NCI-H2081 (cell line): ENCODE results near the gene DNAJB5.
"Not testable (repeated sequence)": the region's sequence is repeated elsewhere in the genome, so short reads cannot be mapped to it uniquely, and the experiment has no call there.

Source experiments
- DNase-seq, 2 experiments: peaks; one replicate each; lab custom pipeline; 2025; lab: John Stamatoyannopoulos, UW

The DNAJB5 gene

DNA sequence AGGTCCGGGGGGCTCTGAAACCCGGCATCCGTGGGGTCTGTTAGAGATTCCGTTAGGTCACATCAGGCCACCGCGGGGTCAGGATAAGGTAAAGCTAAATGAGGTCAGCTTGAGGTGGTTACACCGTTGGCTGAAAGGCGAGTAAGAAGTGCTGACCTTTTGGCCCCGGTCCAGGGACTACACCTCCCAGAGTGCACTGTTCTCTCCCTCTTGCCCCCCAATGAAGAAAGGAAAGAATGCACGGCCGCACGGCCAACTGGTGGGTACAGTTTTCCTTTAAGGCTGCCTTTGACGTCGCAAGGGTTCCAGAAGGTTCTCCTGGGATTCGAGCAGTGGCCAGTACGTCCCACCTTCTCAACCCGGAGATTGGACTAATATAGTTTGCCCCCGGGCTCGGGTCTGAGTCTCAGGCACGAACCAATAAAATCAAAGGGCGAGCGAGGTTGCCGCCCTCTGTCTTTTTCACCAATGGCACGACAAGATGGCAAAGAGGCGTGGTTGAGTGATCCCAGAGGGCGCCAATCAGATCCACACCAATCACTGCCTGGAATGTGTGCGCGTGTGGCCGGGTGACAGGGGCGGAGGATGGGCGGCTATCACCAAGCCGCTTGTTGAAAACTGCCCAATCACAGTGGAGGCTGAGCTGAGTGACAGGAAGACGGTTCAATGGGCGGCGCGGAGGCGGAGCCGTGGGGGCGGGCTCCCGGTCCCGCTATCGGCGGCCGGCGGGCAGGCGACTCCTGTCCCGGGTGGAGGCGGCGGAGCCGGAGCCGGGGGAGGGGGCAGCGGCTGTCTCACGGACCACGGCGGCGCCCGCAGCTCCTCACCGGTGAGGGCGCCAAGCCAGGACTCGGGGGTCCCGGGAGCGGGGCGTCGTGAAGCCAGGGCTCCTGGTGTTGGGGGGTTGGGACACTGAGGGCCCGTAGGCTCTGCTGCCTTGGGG lies at the start of gene DNAJB5:
DNAJB5 (plus strand) TSS at position 743 of the 943 bp plus-strand sequence. CDS start 886 bp downstream, outside the sequence.
- peak; percentile 99 to 100 for DNase-seq

DNA sequence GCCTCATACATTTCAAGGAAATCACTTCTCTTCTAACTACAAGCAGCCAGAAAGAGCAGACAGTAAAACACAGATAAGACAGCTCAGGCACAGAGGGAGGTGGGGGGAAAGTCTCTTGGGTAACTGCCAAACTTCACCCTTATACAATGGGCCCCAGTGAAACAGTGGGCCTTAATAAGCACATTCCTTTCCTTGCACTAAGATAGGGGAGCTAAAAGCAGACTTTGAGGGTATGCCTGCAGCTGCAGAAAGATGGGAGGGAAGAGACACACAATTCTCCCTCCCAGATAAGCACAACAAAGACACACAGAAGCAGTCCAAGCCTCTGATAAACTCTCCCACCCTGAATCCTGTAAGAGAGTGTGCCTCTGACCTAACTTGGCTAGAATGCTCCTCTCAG lies 49.6 kb upstream of the DNAJB5 start:
- not testable (repeated sequence) for DNase-seq

- no peak for DNase-seq
Observed at GRCh38 chr9:34948451-34948850, 41.1 kb upstream of the DNAJB5 start.

DNA sequence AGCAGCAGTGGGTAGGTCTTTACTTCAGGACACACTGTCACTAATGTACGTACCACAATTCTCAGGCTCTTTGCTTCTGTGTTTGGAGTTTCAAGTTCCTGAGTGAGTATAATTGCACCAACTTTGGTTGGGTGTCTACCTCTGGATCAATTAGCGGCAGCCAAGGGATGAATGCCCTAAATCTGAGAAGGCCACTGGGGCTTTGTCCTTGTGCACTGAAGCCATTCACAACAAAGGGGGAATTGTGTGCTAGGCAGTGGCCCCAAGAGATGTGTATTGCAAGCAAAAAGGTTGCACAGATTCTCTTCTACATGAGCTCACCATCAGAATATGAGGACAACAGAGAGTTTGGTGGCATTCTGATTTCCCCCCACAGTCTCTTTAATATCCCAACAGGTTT lies 35.3 kb upstream of the DNAJB5 start:
- DNase-seq, result no peak

DNA sequence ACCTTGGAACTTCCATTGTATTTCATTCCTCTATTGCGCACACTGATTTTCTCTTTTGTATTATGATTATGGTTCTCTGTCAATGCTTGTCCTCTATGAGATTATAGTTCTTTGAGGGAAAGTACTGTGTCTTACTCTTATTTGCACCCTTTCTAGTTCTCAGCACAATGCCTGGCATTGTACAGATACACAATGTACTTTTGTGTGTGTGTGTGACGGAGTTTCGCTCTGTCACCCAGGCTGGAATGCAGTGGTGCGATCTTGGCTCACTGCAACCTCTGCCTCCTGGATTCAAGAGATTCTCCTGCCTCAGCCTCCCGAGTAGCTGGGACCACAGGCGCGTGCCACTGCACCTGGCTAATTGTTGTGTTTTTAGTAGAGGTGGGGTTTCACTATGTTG lies 33.5 kb upstream of the DNAJB5 start:
- DNase-seq, result not testable (repeated sequence)

- no peak for DNase-seq
Observed at GRCh38 chr9:34956648-34957047, 32.9 kb upstream of the DNAJB5 start.

DNA sequence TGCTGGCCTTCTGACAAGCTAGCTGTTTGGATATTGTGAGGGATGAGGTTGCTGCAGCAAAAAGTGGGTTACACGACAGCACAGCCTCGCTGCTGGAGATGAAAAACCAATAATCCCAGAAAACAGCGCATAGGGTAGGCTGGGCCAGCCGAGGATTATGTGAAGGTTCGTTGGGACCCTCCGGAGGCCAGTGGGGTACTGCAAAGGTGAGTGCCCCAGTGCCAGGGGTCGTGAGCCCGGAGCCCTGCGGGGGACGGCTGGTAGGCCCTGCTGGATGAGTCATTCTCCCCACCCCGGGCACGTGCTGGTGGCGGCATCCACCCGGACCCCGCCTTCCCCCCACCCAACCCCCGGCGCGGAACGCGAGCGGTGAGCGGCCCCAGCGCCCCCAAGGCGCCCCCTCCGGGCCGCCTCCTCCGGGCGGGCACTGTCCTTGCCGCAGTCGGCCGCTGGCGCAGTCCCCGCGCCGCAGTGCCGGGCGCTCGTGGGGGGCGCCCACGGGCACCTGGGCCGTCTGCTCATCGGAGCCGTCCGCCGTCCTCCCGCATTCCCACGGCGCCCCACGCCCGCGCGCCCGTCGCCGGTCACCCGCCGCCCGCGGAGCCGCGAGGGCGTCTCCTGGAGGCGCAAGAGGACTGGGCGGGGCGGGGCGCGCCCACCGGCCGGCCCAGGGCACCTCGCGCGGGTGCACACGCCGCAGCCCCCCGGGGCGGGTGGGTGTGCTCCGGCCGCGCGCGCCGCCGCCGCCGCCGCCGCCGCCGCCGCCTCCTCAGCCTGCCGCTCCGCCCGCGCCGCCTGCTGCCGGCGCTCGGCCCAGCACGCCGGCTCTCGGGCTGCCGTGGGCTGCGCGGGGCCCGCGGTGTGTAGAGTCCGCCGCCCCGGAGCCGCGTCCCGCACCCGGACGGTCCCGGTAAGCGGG lies 31.8 kb upstream of the DNAJB5 start, which contains the start of gene PHF24:
PHF24 (plus strand) TSS at position 794 of the 919 bp plus-strand sequence. CDS start 13,014 bp downstream, outside the sequence.
- peak; percentile 24 to 26 for DNase-seq

DNA sequence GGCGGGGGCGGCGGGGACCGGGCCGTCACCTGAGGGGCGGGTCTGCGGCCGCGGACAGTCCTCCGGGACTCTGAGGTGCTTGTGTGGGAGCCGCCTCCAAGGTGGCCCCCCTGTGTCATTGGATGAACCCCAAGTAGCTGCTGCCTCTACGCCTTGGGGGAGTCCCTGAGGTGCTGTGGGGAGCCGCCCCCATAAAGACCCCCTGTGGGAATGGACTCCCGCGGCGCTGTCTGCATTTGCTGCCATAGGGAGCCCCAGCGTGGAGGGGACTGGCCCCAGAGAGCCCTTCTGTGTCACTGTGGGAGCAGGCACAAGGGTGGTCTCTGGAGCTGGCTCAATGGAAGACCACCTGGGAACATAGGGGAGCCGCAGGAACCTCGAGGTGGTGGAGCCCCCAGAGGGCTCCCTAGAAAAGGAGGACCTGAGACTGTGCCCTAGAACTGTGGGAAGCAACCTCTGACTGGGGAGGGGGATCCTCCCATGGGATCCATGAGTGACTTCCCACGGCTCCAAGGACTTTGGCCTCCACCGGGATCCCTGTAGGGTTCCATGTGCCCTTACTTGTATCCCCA lies 31.0 kb upstream of the DNAJB5 start:
- no peak for DNase-seq

- no peak for DNase-seq
Observed at GRCh38 chr9:34959461-34959860, 30.1 kb upstream of the DNAJB5 start.

DNA sequence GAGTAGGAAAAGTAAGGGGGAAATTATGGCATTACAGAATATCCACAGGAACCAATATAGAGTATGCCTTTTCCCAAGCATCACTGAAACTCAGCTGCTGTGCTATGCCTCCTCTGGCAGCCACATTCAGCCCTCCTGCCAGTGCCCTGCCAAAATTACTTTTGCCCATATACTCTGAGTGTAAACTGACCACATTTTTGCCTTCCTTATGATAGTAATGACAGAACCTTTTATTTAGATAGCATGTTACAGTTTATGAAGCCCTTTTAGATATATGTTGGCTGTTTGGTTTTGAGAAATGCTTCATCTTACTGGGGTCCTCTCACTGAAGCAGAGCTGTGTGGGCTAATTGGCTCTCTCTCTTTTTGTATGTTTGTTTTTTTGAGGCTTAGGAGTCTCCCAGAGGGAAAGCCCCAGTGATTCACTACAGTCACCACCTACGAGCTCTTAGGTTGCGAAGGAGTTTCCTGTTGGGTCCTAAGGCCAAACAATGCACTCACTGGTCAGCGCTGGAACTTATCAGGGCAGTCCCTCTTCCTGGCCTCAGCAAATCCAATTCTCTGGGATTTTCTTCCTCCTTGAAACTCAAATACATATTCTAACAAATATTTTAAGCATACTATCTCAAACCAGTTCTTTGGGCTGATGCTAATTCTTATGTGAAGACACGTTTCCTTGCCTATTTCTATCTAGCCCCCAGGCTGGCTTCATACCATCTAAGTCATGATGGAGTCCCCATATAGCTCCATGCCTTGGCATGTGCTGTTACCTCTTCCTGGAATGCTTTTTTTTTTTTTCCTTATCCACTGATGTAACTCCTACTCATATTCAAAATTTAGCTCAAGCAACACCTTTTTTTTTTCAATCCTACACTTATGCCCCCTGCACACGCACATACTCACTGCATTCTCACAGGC lies 27.7 kb upstream of the DNAJB5 start:
- DNase-seq, result no peak

- DNase-seq, result no peak
Observed at GRCh38 chr9:34962546-34962945, 27.0 kb upstream of the DNAJB5 start.

DNA sequence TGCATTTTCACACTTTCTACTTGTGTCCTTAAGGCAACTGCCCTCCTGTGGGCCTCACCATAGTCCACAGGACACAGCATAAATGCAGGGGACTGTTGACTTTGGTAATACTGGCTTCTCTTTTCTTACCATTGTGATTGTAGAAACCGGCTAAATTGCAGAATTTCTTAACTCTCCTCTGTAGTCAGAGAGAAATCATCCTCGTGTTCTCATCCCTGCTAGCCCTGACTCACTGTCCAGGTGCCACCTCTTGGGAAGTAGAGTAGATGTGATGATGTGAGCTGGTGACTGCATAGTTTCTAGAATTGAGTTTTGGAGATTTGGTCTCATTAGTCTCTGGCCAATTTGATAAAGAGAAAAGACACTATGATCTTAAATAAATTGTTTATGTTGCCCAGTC lies 26.0 kb upstream of the DNAJB5 start:
- DNase-seq, result no peak

DNA sequence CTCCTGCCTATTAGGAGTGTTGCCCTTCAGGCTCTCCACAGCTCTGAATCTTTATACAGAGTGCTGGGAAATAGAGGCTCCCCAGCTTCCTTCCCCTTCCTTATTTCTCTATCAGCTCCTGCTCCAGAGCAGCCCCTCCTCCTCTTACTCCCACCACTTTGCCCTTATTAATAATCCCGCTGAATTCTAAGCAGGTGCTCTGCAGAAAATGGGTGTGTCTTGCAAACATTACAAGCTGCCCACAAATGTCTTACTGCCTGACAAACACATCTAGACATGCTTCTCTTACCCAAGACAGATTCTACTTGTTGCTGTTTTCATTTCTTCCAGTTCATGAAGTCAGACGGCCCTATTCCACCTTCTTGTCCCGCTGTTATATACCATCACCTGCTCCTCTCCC lies 25.1 kb upstream of the DNAJB5 start:
- DNase-seq, result no peak

- no peak for DNase-seq
Observed at GRCh38 chr9:34971146-34971811, 18.3 kb upstream of the DNAJB5 start.

- DNase-seq, result no peak
Observed at GRCh38 chr9:34974664-34975063, 14.9 kb upstream of the DNAJB5 start.

GRCh38 chr9:34976441-34976840 lies 13.1 kb upstream of the DNAJB5 start:
- no peak for DNase-seq

GRCh38 chr9:34976992-34977391 lies 12.6 kb upstream of the DNAJB5 start:
- no peak for DNase-seq

- no peak for DNase-seq
Observed at GRCh38 chr9:34980181-34980761, 9.3 kb upstream of the DNAJB5 start.

DNA sequence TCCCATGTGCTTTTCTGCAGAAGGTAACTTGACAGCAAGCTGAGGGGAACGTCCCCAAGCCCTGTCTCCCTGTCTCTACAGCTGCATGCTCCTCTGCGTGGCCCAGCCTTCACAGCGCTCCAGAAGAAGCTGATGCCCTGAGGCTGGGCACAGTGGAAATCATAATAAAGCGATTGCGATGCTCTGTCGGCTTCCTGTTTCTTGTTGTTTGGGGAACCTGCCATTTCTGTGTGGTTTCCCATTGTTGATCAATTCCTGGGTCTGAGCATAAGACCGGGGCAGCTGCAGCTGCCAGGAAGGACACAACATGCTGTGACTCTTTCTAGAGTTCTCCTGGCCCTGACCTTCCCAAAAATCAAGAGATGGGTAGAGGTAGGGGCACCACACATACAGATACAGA lies 7.2 kb upstream of the DNAJB5 start:
- no peak for DNase-seq

- DNase-seq, result no peak
Observed at GRCh38 chr9:34983209-34983608, 6.3 kb upstream of the DNAJB5 start.
